AG04449 (cell line): ENCODE results near the gene SNX10.

Experiments
- CTCF ChIA-PET: fragments of 350-600 bp; formaldehyde crosslinking; extraction: SDS; loops from one replicate; lab custom pipeline; 2021; ENCODE audit warnings: antibody characterized with exemption; lab: Yijun Ruan, JAX
- POLR2A ChIA-PET: fragments of 400-600, 350-600 bp; formaldehyde crosslinking; extraction: SDS; loops from one replicate; lab custom pipeline; 2020; ENCODE audit warnings: antibody characterized with exemption, inconsistent platforms; lab: Yijun Ruan, JAX
- DNase-seq: peaks from one replicate; pipeline ENCODE4 v3.0.0-alpha.2; 2010; ENCODE audit warnings: low read depth, low spot score
- H3K4me3 ChIP-seq: 2 replicates; pipeline ENCODE4 v1.5.1; 2011; ENCODE audit warnings: low read depth, mild to moderate bottlenecking, control low read depth, low read length
- CTCF ChIP-seq: IDR thresholded peaks from one replicate; pipeline ENCODE4 v1.5.1; 2011; ENCODE audit warnings: mild to moderate bottlenecking, moderate library complexity, low read length, control low read depth, inconsistent platforms; ENCODE audit not compliant: insufficient read depth; ENCODE audit errors: missing control alignments

Gene SNX10

GRCh38 chr7:26376175-26376917, 84.7 kb downstream of the SNX10 start:
- no peak overlapping the region for H3K4me3 ChIP-seq
- ChIA-PET CTCF (interaction anchor here (1.0 to 5.5 kb wide), 7 partner anchors 11 to 786 kb away, joined by 3 to 37 read pairs (median 7); partner anchors contain the start of gene HOXA5), POLR2A (no interaction called here)
- DNase-seq: no peak
- no peak for TF ChIP-seq CTCF

- no peak for TF ChIP-seq CTCF
- ChIA-PET POLR2A (no interaction called here), CTCF (interaction anchor here (1.6 to 2.3 kb wide), 2 partner anchors 9 to 13 kb away, joined by 4 to 10 read pairs; no protein-coding TSS in a partner anchor)
- DNase-seq: no peak
- no peak overlapping the region for H3K4me3 ChIP-seq
Measured at GRCh38 chr7:26378016-26378415, 86.4 kb downstream of the SNX10 start.

- POLR2A ChIA-PET: no interaction called here
- H3K4me3 ChIP-seq: no peak overlapping the region
- CTCF ChIA-PET: no interaction called here
- TF ChIP-seq CTCF: no peak
- DNase-seq: no peak
Measured at GRCh38 chr7:26379711-26380110, 88.0 kb downstream of the SNX10 start.

GRCh38 chr7:26381476-26382353, 90.1 kb downstream of the SNX10 start:
- H3K4me3 ChIP-seq: no peak overlapping the region
- ChIA-PET CTCF (no interaction called here), POLR2A (no interaction called here)
- no peak for TF ChIP-seq CTCF
- no peak for DNase-seq

- POLR2A ChIA-PET: no interaction called here
- no peak for TF ChIP-seq CTCF
- H3K4me3 ChIP-seq: no peak overlapping the region
- CTCF ChIA-PET: interaction anchor here (0.7 to 2.8 kb wide), 2 partner anchors 15 to 20 kb away, joined by 3 to 10 read pairs; no protein-coding TSS in a partner anchor
- no peak for DNase-seq
Measured at GRCh38 chr7:26385240-26385639, 93.6 kb downstream of the SNX10 start.

- ChIA-PET POLR2A (no interaction called here), CTCF (no interaction called here)
- DNase-seq: no peak
- TF ChIP-seq CTCF: no peak
- H3K4me3 ChIP-seq: no peak overlapping the region
Measured at GRCh38 chr7:26387731-26388130, 96.1 kb downstream of the SNX10 start.
